NOMO-1 treated with DMSO at 0.1 percent for 48 hours (cell line): ENCODE results near the gene SLC39A9.
"Not testable (repeated sequence)": the region's sequence is repeated elsewhere in the genome, so short reads cannot be mapped to it uniquely, and the experiment has no call there.

Source experiments
- DNase-seq: peaks from one replicate; lab custom pipeline; 2025; ENCODE audit not compliant: unreplicated experiment; lab: John Stamatoyannopoulos, UW

SLC39A9 gene

GRCh38 chr14:69366761-69367160 lies 31.7 kb upstream of the SLC39A9 start:
- no peak for DNase-seq

GRCh38 chr14:69368381-69368780 lies 30.1 kb upstream of the SLC39A9 start:
- no peak for DNase-seq

GRCh38 chr14:69370061-69370460 lies 28.4 kb upstream of the SLC39A9 start:
- DNase-seq: no peak

GRCh38 chr14:69372146-69372545 lies 26.3 kb upstream of the SLC39A9 start:
- no peak for DNase-seq

GRCh38 chr14:69373104-69373503 lies 25.4 kb upstream of the SLC39A9 start:
- no peak for DNase-seq

- no peak for DNase-seq
These were observed 24.3 kb upstream of the SLC39A9 start for GRCh38 chr14:69374235-69374634.

- no peak for DNase-seq
These were observed 23.3 kb upstream of the SLC39A9 start for GRCh38 chr14:69375182-69375581.

- no peak for DNase-seq
These were observed 22.8 kb upstream of the SLC39A9 start for GRCh38 chr14:69375722-69376121.

GRCh38 chr14:69376439-69376838 lies 22.1 kb upstream of the SLC39A9 start:
- DNase-seq: peak; percentile 32

GRCh38 chr14:69378274-69378673 lies 20.2 kb upstream of the SLC39A9 start:
- DNase-seq: no peak

- DNase-seq: no peak
These were observed 11.2 kb upstream of the SLC39A9 start for GRCh38 chr14:69387311-69387710.

GRCh38 chr14:69391400-69391799 lies 7.1 kb upstream of the SLC39A9 start:
- not testable (repeated sequence) for DNase-seq

- DNase-seq: no peak
These were observed 6.0 kb upstream of the SLC39A9 start for GRCh38 chr14:69392481-69392880.

- DNase-seq: no peak
These were observed 2.6 kb upstream of the SLC39A9 start for GRCh38 chr14:69395929-69396328.

- no peak for DNase-seq
These were observed 322 bp downstream of the SLC39A9 start for GRCh38 chr14:69398818-69399210.

- DNase-seq: no peak
These were observed 1.3 kb downstream of the SLC39A9 start for GRCh38 chr14:69399750-69400149.

- DNase-seq: no peak
These were observed 1.7 kb downstream of the SLC39A9 start for GRCh38 chr14:69400154-69400553.

GRCh38 chr14:69401841-69402240 lies 3.3 kb downstream of the SLC39A9 start:
- no peak for DNase-seq

GRCh38 chr14:69404478-69404877 lies 6.0 kb downstream of the SLC39A9 start:
- no peak for DNase-seq

- DNase-seq: no peak
These were observed 6.4 kb downstream of the SLC39A9 start for GRCh38 chr14:69404883-69405282.

GRCh38 chr14:69405762-69406161 lies 7.3 kb downstream of the SLC39A9 start:
- DNase-seq: no peak

GRCh38 chr14:69408331-69408960 lies 10.0 kb downstream of the SLC39A9 start:
- DNase-seq: peak; percentile 54

- no peak for DNase-seq
These were observed 15.0 kb downstream of the SLC39A9 start for GRCh38 chr14:69413483-69413882.
